Lower leg skin (tissue), 3 donors: ENCODE results near the gene AKT1S1.

Experiments used
- CTCF ChIP-seq, 3 donors: fragments of 450-650 bp; IDR thresholded peaks; one replicate each; pipeline ENCODE4 v1.5.1; 2016; ENCODE audit warnings: antibody characterized with exemption in 3 of 3, mild to moderate bottlenecking in 3 of 3, moderate library complexity in 2 of 3
- POLR2A ChIP-seq, 2 donors: fragments of 450-650 bp; IDR thresholded peaks; one replicate each; pipeline ENCODE4 v1.6.1; 2016 to 2017; ENCODE audit warnings: antibody characterized with exemption in 2 of 2, mild to moderate bottlenecking in 1 of 2, moderate library complexity in 1 of 2

GRCh38 chr19:49874503-49875157 is 2.5 kb downstream of the AKT1S1 start:
- no peak for TF ChIP-seq CTCF (IDR thresholded peaks at IDR 0.05)
- no peak for TF ChIP-seq POLR2A (IDR thresholded peaks at IDR 0.05)
